Activated gamma-delta T cell treated with Interleukin-2 at 50 U/mL for 16 hours (primary cell): ENCODE results near the gene TOX2.

Experiments
- DNase-seq: peaks from one replicate; pipeline ENCODE4 v3.0.0-alpha.2; 2020

The TOX2 gene

DNA sequence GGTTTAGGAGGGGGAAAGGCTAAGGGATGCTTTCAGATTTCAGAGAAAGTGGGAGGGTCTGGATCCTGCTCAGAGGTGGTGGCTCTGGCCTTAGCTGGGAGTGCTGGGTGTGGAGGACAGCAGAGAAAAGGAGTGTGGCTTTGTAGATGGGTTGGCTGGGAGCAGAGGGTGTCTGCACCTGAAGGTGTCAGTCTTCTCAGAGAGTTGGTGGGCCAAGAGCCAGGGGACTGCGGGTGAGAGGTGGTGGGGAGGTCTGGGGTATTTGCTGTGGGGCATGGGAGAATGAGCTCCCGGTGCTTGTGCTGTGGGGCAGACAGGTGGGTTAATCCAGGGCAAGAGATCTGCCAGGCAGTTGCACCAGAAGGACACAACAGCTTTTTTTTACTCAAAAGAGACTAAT lies 67.4 kb downstream of the TOX2 start:
- no peak for DNase-seq

- no peak for DNase-seq
These were observed 68.2 kb downstream of the TOX2 start for GRCh38 chr20:43982886-43983285.

DNA sequence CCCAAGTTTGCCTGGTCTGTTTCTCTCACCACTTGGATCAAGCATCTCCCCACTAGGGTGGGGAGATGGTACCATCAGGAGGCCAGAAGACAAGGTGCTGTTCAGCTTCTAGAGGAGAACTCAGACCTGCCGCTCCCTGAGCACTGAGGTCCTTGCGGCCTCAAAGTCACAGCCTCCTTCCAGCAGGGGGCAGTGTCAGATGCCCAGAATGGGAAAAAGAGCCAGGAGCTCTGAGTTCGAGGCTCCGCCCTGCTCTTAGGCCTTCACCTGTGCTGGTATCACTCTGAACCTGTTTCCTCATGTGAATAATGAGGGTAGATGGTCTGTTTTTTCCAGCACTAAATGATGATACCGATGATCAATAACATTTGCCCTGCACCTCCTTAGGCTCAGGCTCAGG lies 68.7 kb downstream of the TOX2 start:
- no peak for DNase-seq

DNA sequence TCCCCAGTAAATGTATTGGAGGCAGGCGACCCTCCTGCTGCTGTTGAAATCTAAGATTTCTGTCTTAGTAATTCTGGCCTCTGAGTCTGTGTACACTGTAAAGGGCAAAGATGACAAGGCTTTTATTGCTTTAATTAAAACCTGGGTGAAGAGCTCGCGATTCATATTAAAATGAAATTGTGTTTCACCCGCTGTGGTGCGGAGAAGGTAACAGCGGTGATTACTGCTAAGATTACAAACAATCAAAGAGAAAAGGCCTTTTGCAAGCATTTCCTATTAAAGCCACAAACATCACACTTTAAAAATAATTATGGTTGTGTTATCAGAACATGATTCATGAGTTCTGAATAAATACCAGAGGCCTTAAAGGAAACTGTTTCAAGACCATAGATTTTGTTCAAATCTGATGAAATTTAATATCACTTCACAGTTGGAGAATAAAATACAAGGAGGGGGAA lies 69.3 kb downstream of the TOX2 start:
- DNase-seq, result no peak

DNA sequence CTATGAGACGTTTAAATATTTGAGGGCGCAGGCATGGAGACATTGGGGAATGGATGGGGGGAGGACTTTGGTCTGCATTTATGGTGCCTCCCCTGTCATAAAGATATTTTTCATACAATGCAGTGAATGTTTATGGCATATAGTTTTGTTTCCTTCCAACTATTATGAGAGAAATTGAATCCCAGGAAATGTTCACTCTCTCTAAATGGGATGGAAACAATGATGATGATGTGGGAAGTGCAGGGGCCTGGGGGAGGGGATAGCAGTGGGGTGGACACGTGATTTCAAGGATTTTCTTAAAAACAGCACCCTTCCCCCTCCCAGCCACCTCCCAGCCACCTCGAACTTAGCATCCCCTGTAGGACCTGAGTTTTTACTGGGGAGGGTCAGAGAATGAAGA lies 69.9 kb downstream of the TOX2 start:
- no peak for DNase-seq

- DNase-seq, result no peak
These were observed 70.5 kb downstream of the TOX2 start for GRCh38 chr20:43985121-43985520.

- DNase-seq, result no peak
These were observed 71.1 kb downstream of the TOX2 start for GRCh38 chr20:43985608-43986316.

- DNase-seq, result no peak
These were observed 72.4 kb downstream of the TOX2 start for GRCh38 chr20:43987018-43987417.

DNA sequence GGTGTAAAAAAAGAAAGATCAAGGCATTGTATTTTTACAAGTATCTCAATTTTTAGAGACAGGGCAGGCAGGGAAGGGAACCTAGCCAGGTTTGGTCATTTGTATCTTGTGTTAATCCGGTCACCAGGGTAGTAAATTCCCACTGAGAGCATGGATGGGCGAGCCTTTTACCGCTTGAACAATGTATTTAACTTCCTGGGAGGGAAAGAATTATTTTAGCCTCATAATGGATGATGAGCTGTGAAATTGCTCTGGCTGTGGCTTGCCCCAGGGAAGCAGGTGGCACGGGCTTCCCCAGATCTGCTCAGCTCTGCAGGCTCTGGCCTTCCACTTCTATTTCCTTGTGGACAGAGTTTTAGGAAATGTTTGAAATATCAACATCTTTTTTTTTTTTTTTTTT lies 72.9 kb downstream of the TOX2 start:
- DNase-seq, result no peak

DNA sequence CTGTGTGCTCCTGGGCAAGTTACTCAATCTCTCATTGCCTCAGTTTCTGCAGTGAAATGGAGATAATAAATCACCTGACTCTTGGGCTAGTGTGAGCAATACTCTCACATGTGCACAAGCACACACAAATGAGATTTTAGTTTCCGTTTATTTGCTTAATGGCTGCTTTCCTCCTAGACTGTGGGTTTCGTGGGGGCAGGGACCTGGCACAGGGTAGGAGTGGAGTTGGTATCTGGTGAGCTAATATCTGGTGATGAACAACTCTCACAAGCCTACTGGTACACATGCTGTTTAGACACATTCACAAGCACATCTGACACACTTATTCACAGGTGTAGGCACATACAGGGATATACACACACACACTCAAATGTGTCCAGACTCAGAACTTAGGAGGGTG lies 73.8 kb downstream of the TOX2 start:
- DNase-seq, result no peak

- no peak for DNase-seq
These were observed 74.2 kb downstream of the TOX2 start for GRCh38 chr20:43988867-43989266.

DNA sequence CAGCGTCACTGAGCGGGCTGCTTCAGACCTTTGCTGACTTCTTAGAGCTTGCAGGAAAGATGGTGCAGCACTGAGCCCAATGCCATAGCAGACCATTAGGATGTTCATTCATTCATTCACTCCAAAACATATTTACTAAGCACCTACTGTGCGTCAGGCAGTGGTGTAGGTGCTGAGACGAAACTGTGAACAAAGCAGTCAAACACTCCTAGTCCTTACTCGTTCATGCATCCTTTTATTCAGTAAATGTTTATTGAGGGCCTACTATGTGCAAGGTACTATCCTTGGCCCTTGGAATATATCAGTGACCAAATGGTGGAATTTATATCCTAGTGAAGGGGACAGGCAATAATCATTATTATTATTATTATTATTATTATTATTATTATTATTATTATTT lies 76.6 kb downstream of the TOX2 start:
- DNase-seq, result no peak

DNA sequence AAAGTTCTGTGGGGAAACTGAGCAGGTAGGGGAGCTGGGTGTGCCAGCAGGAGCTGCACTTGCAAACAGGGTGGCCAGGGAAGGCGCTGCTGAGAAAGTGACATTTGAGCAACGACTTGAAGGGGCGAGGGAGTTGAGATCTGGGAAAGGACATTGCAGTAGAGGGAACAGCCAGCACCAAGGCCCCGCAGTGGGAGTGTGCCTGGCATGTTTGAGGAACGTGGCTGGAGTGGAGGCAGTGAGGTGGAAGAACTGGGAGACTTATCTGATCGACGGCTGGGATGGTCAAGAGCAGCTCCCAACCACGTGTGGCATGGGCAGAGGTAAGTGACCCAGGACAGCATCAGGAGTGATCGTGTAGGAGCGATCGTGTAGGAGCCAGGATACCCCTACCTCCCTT lies 77.3 kb downstream of the TOX2 start:
- no peak for DNase-seq

DNA sequence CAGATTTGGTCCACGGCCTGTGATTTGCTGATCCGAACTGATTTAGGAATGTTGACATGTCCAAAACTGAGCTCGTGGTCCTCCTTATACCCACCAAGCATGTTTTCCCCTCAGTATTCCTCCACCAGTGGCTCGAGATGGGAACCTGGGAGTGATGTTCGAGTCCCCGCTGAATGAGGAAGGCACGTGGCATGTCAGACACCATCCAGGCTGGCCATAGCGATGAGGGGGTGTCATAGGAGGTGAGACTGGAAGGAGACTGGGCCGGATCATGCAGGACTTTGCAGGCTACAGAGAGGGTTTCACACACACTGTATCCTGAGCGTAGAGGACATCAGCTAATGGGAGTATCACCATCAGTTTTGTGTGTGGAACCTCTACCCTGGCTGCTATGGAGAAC lies 78.2 kb downstream of the TOX2 start:
- no peak for DNase-seq

DNA sequence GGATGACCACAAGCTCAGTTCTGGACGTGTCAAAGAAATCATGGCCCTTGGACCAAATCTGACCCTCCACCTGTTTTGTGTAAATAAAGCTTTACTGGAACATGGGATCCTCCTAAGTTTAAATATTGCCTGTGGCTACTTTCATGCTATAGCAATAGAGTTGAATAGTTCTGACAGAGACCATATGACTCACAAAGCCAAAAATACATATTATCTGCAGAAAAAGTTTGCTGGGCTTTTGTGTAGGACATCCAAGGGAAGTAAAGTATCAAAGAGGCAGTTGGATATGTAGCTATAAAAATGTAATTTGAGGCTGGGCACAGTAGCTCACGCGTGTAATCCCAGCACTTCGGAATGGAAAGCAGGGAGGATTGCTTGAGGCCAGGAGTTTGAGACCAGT lies 78.9 kb downstream of the TOX2 start:
- DNase-seq, result no peak

- DNase-seq, result no peak
These were observed 79.9 kb downstream of the TOX2 start for GRCh38 chr20:43994486-43995100.

GRCh38 chr20:43995645-43996044 lies 81.0 kb downstream of the TOX2 start:
- DNase-seq, result no peak

DNA sequence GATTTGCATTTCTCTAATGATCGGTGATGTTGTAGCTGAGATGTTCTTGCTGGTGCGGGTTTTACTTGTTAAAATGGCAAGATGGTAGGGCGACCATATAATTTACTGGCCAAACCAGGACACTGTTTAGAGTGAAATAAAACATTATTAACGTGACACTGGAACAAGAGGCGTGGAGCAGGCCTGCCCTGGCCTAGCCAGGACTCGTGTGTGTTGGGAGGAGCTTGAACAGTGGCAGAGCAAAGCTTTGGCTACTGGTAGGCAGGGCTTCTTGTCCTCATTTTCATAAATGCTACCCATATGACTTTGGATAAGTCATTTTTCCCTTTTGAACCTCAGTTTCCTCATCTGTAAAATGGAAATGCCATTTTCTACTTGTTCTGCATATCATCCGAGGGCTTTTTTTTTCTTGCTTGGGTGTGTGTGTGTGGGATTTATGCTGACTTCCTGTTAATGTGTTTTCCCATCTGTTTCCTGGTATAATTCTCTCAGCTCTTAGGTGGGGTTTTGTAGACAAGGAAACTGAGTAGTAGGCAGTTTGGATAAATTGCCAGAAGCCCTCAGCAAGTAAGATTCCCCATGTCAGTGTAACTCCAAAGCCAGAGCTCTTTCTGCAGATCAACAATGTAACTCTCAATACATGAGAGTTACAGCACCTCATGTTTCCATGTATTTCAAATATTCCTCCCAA lies 81.7 kb downstream of the TOX2 start:
- DNase-seq, result no peak

DNA sequence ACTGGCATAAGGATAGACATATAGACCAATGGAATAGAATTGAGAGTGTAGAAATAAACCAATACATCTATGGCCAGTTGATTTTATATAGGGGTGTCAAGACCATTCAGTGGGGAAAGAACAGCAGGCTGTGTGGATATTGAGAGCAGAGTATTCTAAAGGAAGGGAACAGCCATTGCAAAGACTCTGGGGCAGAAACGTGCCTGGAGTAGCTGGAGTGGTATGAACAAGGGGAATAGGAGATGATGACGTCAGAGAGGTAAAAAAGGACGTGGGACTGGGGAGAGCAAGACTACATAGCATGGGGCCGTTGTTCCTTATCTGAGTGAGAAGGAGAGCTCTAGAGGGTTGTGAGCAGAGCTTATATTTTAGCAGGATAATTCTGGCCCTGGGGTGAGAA lies 85.2 kb downstream of the TOX2 start:
- DNase-seq, result no peak

- DNase-seq, result no peak
These were observed 87.3 kb downstream of the TOX2 start for GRCh38 chr20:44001667-44002596.

DNA sequence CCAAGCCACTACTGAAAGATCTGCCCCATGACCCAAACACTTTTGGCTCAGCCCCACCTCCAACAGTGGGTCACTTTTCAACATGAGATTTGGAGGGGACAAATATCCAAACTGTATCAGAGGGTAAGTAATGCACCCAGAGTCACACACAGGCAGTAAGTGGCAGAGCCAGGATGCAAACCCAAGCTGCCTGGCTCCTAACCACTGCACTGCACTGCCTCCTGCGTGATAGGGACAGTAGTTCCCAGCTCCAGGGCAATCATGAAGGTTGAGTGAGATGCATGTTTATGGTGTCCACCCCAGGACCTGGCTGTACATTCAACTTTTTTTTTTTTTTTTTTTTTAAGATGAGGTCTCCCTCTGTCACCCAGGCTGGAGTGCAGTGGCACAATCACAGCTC lies 88.2 kb downstream of the TOX2 start:
- DNase-seq, result no peak

DNA sequence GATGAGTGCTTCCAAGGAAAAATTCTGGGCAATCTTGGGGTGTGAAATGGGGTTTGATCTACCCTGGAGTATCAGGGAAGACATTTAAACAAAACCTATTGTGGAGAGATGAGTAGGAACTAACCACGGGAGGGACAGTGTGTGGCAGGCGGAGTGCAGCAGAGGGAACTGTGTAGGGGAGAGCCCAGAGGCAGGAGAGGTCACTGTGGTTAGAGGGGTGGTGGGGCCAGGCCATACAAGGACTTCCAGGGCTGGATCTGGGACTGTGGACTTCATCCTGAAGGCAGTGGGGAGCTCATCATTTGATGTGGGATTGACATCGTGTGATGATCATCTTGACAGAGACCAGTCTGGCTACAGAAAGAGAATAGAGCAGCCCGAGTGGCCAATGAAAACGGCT lies 89.0 kb downstream of the TOX2 start:
- no peak for DNase-seq

DNA sequence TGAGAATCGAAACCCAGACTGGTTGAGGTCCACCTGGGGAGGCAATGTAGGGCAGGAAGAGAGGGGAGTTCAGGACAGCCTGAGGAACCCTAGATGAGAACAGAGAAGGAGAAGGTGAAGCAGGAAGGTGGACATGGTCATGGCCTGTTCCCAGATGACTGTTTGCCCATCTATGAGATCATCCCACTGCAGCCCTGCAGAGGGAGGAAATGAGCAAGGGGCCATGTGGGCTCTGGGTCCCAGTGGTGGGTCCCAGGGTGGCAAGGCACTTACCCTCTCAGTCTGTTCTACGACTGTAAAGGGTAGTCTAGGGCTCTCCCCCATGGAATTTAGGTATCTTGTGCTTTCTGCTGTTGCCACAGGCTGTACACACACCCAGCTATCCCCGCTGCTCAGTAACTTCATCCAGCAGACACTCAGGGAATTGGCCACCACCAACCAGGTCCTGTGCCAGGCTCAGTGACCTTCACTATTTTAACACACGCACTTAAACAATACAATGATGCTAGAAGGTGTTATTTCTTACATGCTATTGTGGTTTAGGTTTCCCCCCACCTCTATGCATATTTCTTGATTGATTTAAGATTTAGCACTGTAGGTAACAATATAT lies 89.8 kb downstream of the TOX2 start:
- no peak for DNase-seq
